ENCODE results near the gene ITGA2B. TPM values are rescaled to one million over a fixed set of nuclear protein-coding genes. Genes with fewer than 3 reads are reported as not detected.

Gene ITGA2B
- total and polyA plus RNA-seq, 2 experiments from 2014 or later, result 13.3 to 13.9 TPM

DNA sequence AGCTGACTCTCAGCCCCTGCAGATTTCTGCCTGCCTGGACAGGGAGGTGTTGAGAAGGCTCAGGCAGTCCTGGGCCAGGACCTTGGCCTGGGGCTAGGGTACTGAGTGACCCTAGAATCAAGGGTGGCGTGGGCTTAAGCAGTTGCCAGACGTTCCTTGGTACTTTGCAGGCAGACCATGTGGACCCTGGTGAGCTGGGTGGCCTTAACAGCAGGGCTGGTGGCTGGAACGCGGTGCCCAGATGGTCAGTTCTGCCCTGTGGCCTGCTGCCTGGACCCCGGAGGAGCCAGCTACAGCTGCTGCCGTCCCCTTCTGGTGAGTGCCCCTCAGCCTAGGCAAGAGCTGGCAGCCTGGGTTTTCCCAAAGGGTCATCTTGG, 40.5 kb downstream of the ITGA2B start:
- no peak overlapping the region for H3K4me3 Mint-ChIP-seq

More for the DNA sequence above, 40.5 kb downstream of the ITGA2B start:
- ATAC-seq, result no peak
- H2AFZ ChIP-seq, result no peak overlapping the region
- TF ChIP-seq CREB1 (CRISPR knock-in tag; IDR thresholded peaks at IDR 0.05; ENCODE audit: low read depth), result no peak
- TF ChIP-seq ZNF114 (CRISPR knock-in tag; IDR thresholded peaks at IDR 0.05), result no peak
- TF ChIP-seq ZNF331 (CRISPR knock-in tag; IDR thresholded peaks at IDR 0.05; ENCODE audit: low read depth), result no peak
- TF ChIP-seq, protein P1, sequence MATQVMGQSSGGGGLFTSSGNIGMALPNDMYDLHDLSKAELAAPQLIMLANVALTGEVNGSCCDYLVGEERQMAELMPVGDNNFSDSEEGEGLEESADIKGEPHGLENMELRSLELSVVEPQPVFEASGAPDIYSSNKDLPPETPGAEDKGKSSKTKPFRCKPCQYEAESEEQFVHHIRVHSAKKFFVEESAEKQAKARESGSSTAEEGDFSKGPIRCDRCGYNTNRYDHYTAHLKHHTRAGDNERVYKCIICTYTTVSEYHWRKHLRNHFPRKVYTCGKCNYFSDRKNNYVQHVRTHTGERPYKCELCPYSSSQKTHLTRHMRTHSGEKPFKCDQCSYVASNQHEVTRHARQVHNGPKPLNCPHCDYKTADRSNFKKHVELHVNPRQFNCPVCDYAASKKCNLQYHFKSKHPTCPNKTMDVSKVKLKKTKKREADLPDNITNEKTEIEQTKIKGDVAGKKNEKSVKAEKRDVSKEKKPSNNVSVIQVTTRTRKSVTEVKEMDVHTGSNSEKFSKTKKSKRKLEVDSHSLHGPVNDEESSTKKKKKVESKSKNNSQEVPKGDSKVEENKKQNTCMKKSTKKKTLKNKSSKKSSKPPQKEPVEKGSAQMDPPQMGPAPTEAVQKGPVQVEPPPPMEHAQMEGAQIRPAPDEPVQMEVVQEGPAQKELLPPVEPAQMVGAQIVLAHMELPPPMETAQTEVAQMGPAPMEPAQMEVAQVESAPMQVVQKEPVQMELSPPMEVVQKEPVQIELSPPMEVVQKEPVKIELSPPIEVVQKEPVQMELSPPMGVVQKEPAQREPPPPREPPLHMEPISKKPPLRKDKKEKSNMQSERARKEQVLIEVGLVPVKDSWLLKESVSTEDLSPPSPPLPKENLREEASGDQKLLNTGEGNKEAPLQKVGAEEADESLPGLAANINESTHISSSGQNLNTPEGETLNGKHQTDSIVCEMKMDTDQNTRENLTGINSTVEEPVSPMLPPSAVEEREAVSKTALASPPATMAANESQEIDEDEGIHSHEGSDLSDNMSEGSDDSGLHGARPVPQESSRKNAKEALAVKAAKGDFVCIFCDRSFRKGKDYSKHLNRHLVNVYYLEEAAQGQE (IDR thresholded peaks at IDR 0.05; ENCODE audit: unreplicated experiment), result no peak
- TF ChIP-seq, protein P2, sequence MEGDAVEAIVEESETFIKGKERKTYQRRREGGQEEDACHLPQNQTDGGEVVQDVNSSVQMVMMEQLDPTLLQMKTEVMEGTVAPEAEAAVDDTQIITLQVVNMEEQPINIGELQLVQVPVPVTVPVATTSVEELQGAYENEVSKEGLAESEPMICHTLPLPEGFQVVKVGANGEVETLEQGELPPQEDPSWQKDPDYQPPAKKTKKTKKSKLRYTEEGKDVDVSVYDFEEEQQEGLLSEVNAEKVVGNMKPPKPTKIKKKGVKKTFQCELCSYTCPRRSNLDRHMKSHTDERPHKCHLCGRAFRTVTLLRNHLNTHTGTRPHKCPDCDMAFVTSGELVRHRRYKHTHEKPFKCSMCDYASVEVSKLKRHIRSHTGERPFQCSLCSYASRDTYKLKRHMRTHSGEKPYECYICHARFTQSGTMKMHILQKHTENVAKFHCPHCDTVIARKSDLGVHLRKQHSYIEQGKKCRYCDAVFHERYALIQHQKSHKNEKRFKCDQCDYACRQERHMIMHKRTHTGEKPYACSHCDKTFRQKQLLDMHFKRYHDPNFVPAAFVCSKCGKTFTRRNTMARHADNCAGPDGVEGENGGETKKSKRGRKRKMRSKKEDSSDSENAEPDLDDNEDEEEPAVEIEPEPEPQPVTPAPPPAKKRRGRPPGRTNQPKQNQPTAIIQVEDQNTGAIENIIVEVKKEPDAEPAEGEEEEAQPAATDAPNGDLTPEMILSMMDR (conservative IDR thresholded peaks at IDR 0.05; ENCODE audit: low read depth in 2 of 2), result no peak
- no peak for TF ChIP-seq JUNB (IDR thresholded peaks at IDR 0.05; ENCODE audit: unreplicated experiment)
- TF ChIP-seq, protein P3, sequence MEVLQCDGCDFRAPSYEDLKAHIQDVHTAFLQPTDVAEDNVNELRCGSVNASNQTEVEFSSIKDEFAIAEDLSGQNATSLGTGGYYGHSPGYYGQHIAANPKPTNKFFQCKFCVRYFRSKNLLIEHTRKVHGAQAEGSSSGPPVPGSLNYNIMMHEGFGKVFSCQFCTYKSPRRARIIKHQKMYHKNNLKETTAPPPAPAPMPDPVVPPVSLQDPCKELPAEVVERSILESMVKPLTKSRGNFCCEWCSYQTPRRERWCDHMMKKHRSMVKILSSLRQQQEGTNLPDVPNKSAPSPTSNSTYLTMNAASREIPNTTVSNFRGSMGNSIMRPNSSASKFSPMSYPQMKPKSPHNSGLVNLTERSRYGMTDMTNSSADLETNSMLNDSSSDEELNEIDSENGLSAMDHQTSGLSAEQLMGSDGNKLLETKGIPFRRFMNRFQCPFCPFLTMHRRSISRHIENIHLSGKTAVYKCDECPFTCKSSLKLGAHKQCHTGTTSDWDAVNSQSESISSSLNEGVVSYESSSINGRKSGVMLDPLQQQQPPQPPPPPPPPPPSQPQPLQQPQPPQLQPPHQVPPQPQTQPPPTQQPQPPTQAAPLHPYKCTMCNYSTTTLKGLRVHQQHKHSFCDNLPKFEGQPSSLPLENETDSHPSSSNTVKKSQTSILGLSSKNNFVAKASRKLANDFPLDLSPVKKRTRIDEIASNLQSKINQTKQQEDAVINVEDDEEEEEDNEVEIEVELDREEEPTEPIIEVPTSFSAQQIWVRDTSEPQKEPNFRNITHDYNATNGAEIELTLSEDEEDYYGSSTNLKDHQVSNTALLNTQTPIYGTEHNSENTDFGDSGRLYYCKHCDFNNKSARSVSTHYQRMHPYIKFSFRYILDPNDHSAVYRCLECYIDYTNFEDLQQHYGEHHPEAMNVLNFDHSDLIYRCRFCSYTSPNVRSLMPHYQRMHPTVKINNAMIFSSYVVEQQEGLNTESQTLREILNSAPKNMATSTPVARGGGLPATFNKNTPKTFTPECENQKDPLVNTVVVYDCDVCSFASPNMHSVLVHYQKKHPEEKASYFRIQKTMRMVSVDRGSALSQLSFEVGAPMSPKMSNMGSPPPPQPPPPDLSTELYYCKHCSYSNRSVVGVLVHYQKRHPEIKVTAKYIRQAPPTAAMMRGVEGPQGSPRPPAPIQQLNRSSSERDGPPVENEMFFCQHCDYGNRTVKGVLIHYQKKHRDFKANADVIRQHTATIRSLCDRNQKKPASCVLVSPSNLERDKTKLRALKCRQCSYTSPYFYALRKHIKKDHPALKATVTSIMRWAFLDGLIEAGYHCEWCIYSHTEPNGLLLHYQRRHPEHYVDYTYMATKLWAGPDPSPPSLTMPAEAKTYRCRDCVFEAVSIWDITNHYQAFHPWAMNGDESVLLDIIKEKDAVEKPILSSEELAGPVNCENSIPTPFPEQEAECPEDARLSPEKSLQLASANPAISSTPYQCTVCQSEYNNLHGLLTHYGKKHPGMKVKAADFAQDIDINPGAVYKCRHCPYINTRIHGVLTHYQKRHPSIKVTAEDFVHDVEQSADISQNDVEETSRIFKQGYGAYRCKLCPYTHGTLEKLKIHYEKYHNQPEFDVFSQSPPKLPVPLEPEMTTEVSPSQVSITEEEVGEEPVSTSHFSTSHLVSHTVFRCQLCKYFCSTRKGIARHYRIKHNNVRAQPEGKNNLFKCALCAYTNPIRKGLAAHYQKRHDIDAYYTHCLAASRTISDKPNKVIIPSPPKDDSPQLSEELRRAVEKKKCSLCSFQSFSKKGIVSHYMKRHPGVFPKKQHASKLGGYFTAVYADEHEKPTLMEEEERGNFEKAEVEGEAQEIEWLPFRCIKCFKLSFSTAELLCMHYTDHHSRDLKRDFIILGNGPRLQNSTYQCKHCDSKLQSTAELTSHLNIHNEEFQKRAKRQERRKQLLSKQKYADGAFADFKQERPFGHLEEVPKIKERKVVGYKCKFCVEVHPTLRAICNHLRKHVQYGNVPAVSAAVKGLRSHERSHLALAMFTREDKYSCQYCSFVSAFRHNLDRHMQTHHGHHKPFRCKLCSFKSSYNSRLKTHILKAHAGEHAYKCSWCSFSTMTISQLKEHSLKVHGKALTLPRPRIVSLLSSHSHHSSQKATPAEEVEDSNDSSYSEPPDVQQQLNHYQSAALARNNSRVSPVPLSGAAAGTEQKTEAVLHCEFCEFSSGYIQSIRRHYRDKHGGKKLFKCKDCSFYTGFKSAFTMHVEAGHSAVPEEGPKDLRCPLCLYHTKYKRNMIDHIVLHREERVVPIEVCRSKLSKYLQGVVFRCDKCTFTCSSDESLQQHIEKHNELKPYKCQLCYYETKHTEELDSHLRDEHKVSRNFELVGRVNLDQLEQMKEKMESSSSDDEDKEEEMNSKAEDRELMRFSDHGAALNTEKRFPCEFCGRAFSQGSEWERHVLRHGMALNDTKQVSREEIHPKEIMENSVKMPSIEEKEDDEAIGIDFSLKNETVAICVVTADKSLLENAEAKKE (CRISPR knock-in tag; IDR thresholded peaks at IDR 0.05), result no peak
- H3K4me1 ChIP-seq (ENCODE audit: insufficient read depth), result peaks cover 7% of the 10 kb centered on the region; the same call in 1 of the 2 replicates
- H3K27me3 Mint-ChIP-seq (ENCODE audit: insufficient read depth, low read depth, poor library complexity), result peaks cover 26% of the 10 kb centered on the region
- H3F3A ChIP-seq (replicated peaks; ENCODE audit: low read depth), result peaks cover 3% of the 10 kb centered on the region; the same call in 1 of the 2 replicates
- peaks cover 4% of the 10 kb centered on the region; the same call in 1 of the 2 replicates for H3K79me2 ChIP-seq (replicated peaks; ENCODE audit: insufficient read depth)
- no peak for DNase-seq (ENCODE audit: low spot score)
- peaks cover 8% of the 10 kb centered on the region; the same call in 1 of the 2 replicates for H3K27me3 ChIP-seq (ENCODE audit: insufficient read depth)
- no peak overlapping the region for H3K4me3 ChIP-seq
- H3K9me2 ChIP-seq (ENCODE audit: insufficient read depth), result no peaks in the 10 kb centered on the region
- no peak overlapping the region for H3K27ac Mint-ChIP-seq
- H3K36me3 ChIP-seq (ENCODE audit: insufficient read depth), result no peaks in the 10 kb centered on the region
- H3K27ac ChIP-seq (ENCODE audit: low read depth), result no peak overlapping the region
- peaks cover 12% of the 10 kb centered on the region for H3K4me1 Mint-ChIP-seq
- peaks cover 3% of the 10 kb centered on the region; the same call in 1 of the 2 replicates for H4K20me1 ChIP-seq (replicated peaks; ENCODE audit: insufficient read depth)
- peaks cover 3% of the 10 kb centered on the region; the same call in 1 of the 3 replicates for H3K9me3 Mint-ChIP-seq
- H3K36me3 Mint-ChIP-seq (ENCODE audit: low read depth), result peaks cover 8% of the 10 kb centered on the region; the same call in 2 of the 3 replicates
- H3K4me2 ChIP-seq, result no peak overlapping the region
